ENCODE data around the gene EVC2. TPM values are rescaled to one million over a fixed set of nuclear protein-coding genes. Genes with fewer than 3 reads are reported as not detected.
A peak's percentile ranks its signal among the peaks of the same experiment; 100 is the strongest.

EVC2 gene
- total and polyA plus RNA-seq, 2 of the 4 experiments (the other 2 are of a cell fraction), result 2.7 to 5.9 TPM

DNA sequence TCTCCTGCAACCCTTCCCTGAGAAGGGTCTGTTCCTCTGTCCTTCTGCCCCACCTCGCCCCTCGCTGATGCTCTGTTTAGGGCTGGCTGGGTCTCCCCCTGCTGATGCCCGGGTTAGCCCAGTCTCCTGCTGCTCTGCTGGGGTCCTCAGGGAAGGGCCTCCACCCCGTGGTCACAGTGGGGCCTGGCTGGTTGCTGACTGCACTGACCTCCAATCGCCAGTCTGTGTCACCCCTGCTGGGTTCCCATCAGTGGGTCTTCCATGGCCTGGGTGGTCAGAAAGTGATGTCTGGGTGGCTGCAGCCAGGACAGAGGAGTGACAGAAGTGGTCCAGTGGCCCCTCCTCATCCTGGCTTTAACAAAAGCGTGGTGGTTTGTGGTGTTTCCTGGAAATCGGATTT, 47.3 kb upstream of the EVC2 start:
- Histone ChIP-seq H2BK15ac (ENCODE audit: low read depth, low read length) (no peak overlapping the region), H3K4ac (ENCODE audit: low read depth, low read length) (peak overlapping the region; percentile 4; the same call in 1 of the 2 replicates), H3K4me1 (ENCODE audit: control insufficient read depth, insufficient read depth, low read length) (peaks cover 46% of the 10 kb centered on the region), H3K9ac (ENCODE audit: low read depth, low read length) (no peak overlapping the region), H3K4me2 (ENCODE audit: low read depth, low read length) (no peak overlapping the region), H3K27me3 (ENCODE audit: control insufficient read depth, insufficient read depth, low read length) (no peaks in the 10 kb centered on the region), H2BK5ac (ENCODE audit: low read depth, low read length, poor library complexity, severe bottlenecking) (no peak overlapping the region), H3K14ac (replicated peaks; ENCODE audit: low read depth, low read length) (no peak overlapping the region), H3K23ac (ENCODE audit: low read depth, low read length) (no peak overlapping the region), H2BK120ac (ENCODE audit: low read depth, low read length) (peak overlapping the region; percentile 62; the same call in 1 of the 2 replicates), H2AFZ (replicated peaks; ENCODE audit: low read length, poor library complexity) (no peak overlapping the region), H3K36me3 (ENCODE audit: control insufficient read depth, insufficient read depth, low read length) (peaks cover 59% of the 10 kb centered on the region), H3K18ac (ENCODE audit: low read depth, low read length) (no peak overlapping the region), H3K9me3 (ENCODE audit: control insufficient read depth, insufficient read depth, low read length) (no peaks in the 10 kb centered on the region), H3K9me1 (ENCODE audit: insufficient read depth, low read length) (peaks cover 44% of the 10 kb centered on the region), H4K20me1 (ENCODE audit: insufficient read depth, low read length) (peaks cover 8% of the 10 kb centered on the region), H2AK9ac (replicated peaks; ENCODE audit: low read depth, low read length, poor library complexity) (peak overlapping the region; percentile 60), H2AK5ac (ENCODE audit: low read depth, low read length) (no peak overlapping the region), H3K56ac (ENCODE audit: extremely low read depth, insufficient read depth, low read length) (no peak overlapping the region), H3K79me1 (ENCODE audit: low read depth in 1 of 2, low read length in 2 of 2) (peaks cover 23 to 80% of the 10 kb centered on the region in 2 experiments), H3K4me3 (ENCODE audit: insufficient read depth, low read depth, low read length) (no peak overlapping the region), H4K91ac (ENCODE audit: insufficient read depth, low read depth, low read length) (no peak overlapping the region), H2BK20ac (ENCODE audit: low read depth, low read length) (no peak overlapping the region), H4K8ac (ENCODE audit: low read depth in 2 of 2, low read length in 2 of 2) (no peak overlapping the region), H3K27ac (ENCODE audit: insufficient read depth, low read length) (no peak overlapping the region), H4K5ac (ENCODE audit: low read depth, low read length) (no peak overlapping the region)
- dilution Hi-C loops (cut with HindIII; ENCODE audit: low sequenced_read_pairs, unreplicated experiment) (no loop called here), in situ Hi-C loops (cut with MboI; ENCODE audit: low sequenced_read_pairs) (no loop called here), intact Hi-C loops (cut with micrococcal nuclease) (no loop called here)
- TF ChIP-seq RFX5 (IDR thresholded peaks at IDR 0.05; ENCODE audit: low read depth, low read length) (no peak), BHLHE40 (IDR thresholded peaks at IDR 0.05; ENCODE audit: low read depth, low read length) (no peak), MAZ (IDR thresholded peaks at IDR 0.05; ENCODE audit: borderline replicate concordance, low read depth, low read length) (no peak), FOS (IDR thresholded peaks at IDR 0.05; ENCODE audit: low read depth, low read length) (no peak), NFE2L2 (IDR thresholded peaks at IDR 0.05; ENCODE audit: low read depth, low read length) (no peak)
- TF ChIP-seq, protein P1, sequence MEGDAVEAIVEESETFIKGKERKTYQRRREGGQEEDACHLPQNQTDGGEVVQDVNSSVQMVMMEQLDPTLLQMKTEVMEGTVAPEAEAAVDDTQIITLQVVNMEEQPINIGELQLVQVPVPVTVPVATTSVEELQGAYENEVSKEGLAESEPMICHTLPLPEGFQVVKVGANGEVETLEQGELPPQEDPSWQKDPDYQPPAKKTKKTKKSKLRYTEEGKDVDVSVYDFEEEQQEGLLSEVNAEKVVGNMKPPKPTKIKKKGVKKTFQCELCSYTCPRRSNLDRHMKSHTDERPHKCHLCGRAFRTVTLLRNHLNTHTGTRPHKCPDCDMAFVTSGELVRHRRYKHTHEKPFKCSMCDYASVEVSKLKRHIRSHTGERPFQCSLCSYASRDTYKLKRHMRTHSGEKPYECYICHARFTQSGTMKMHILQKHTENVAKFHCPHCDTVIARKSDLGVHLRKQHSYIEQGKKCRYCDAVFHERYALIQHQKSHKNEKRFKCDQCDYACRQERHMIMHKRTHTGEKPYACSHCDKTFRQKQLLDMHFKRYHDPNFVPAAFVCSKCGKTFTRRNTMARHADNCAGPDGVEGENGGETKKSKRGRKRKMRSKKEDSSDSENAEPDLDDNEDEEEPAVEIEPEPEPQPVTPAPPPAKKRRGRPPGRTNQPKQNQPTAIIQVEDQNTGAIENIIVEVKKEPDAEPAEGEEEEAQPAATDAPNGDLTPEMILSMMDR (conservative IDR thresholded peaks at IDR 0.05; ENCODE audit: low read depth, low read length), result no peak
- 76% methylated on average over 3 of the region's 7 CpGs; no CpG with 5 or more reads in 1 of the 2 experiments for WGBS, 2 experiments (ENCODE audit: extremely low coverage in 2 of 2, insufficient read length in 1 of 2)
- DNase-seq (no peak), ATAC-seq (ENCODE audit: low read depth) (no peak)
- CTCF ChIA-PET, result no interaction called here
- no TSS peak for BruUV-seq (replicated peaks)
- POLR2A ChIA-PET (ENCODE audit: unreplicated experiment), result no interaction called here

All from IMR-90 (cell line).